SK-N-SH (cell line): ENCODE results near the gene NUAK2. TPM values are rescaled to one million over a fixed set of nuclear protein-coding genes. Genes with fewer than 3 reads are reported as not detected.

Experiments used
- CTCF ChIA-PET: fragments of 300-600, 350-600 bp; formaldehyde crosslinking; extraction: SDS; loops from one replicate; lab custom pipeline; 2021; lab: Yijun Ruan, JAX
- POLR2A ChIA-PET: fragments of 350-600 bp; sonication (Branson Sonifier 250); formaldehyde crosslinking; extraction: SDS; loops from one replicate; lab custom pipeline; 2020; ENCODE audit warnings: antibody characterized with exemption, inconsistent platforms; lab: Yijun Ruan, JAX
- DNase-seq: peaks from one replicate; pipeline ENCODE4 v3.0.0; 2012
- H2AFZ ChIP-seq: fragments of 200-600 bp; sonication (generic); 2 replicates; pipeline ENCODE4 v1.8.1; 2016; ENCODE audit warnings: antibody characterized with exemption, mild to moderate bottlenecking, low read depth
- H3F3A ChIP-seq: fragments of 200-600 bp; sonication (generic); replicated peaks from 2 replicates; pipeline ENCODE3; 2016; ENCODE audit warnings: antibody characterized with exemption, mild to moderate bottlenecking; ENCODE audit not compliant: insufficient read depth
- H3K27ac ChIP-seq, 2 experiments: fragments of 200-500 bp in 1 of 2; fragments of 200-600 bp in 1 of 2; sonication (Bioruptor generic) in 1 of 2; sonication (generic), shearing (Covaris generic) in 1 of 2; 2 replicates each; pipeline versions ENCODE4 v1.5.1 to v1.6.1; 2014 to 2016; ENCODE audit warnings: low read depth in 2 of 2, inconsistent platforms in 1 of 2, low read length in 1 of 2, mild to moderate bottlenecking in 1 of 2, mixed read lengths in 1 of 2
- H3K27me3 ChIP-seq: fragments of 200-600 bp; sonication (generic), shearing (Covaris generic); 2 replicates; pipeline ENCODE4 v1.6.1; 2016; ENCODE audit warnings: mixed run types; ENCODE audit not compliant: insufficient read depth
- H3K36me3 ChIP-seq, 2 experiments: fragments of 200-500 bp in 1 of 2; fragments of 200-600 bp in 1 of 2; sonication (Bioruptor generic) in 1 of 2; sonication (generic) in 1 of 2; replicated peaks in 1 of 2; 2 replicates each; pipeline versions ENCODE3 to v1.5.1; 2014 to 2016; ENCODE audit warnings: low read length in 1 of 2, mild to moderate bottlenecking in 1 of 2; ENCODE audit not compliant: insufficient read depth in 2 of 2, control insufficient read depth in 1 of 2
- H3K4me1 ChIP-seq, 2 experiments: fragments of 200-500 bp in 1 of 2; fragments of 200-600 bp in 1 of 2; sonication (Bioruptor generic) in 1 of 2; sonication (generic), shearing (Covaris generic) in 1 of 2; 2 replicates each; pipeline versions ENCODE4 v1.5.1 to v1.6.1; 2014 to 2016; ENCODE audit warnings: low read depth in 1 of 2, low read length in 1 of 2, mixed run types in 1 of 2; ENCODE audit not compliant: insufficient read depth in 2 of 2, control insufficient read depth in 1 of 2
- H3K4me2 ChIP-seq: fragments of 200-600 bp; sonication (generic), shearing (Covaris generic); 2 replicates; pipeline ENCODE4 v1.6.1; 2017; ENCODE audit warnings: mixed run types
- H3K4me3 ChIP-seq, 2 experiments: fragments of 200-500 bp in 1 of 2; fragments of 200-600 bp in 1 of 2; sonication (Bioruptor generic) in 1 of 2; sonication (generic), shearing (Covaris generic) in 1 of 2; 2 replicates each; pipeline versions ENCODE4 v1.5.1 to v1.8.1; 2014 to 2016; ENCODE audit warnings: low read depth in 2 of 2, inconsistent platforms in 1 of 2, low read length in 1 of 2, mild to moderate bottlenecking in 1 of 2, mixed read lengths in 1 of 2, moderate library complexity in 1 of 2
- H3K79me2 ChIP-seq: fragments of 200-600 bp; sonication (generic); 2 replicates; pipeline ENCODE4 v1.8.1; 2017; ENCODE audit warnings: mild to moderate bottlenecking; ENCODE audit not compliant: insufficient read depth
- H3K9ac ChIP-seq: fragments of 200-600 bp; sonication (generic); 2 replicates; pipeline ENCODE4 v1.6.1; 2017; ENCODE audit warnings: mixed run types
- H3K9me2 ChIP-seq: fragments of 200-600 bp; sonication (generic); 2 replicates; pipeline ENCODE4 v1.6.1; 2017; ENCODE audit warnings: mixed run types
- H3K9me3 ChIP-seq: fragments of 200-600 bp; sonication (generic); 2 replicates; pipeline ENCODE4 v1.6.1; 2017; ENCODE audit warnings: mixed run types, mild to moderate bottlenecking, moderate library complexity
- H4K20me1 ChIP-seq: fragments of 200-600 bp; sonication (generic); 2 replicates; pipeline ENCODE4 v1.6.1; 2017; ENCODE audit warnings: mild to moderate bottlenecking, mixed run types; ENCODE audit not compliant: insufficient read depth
- EP300 ChIP-seq, 2 experiments: IDR thresholded peaks; 2 replicates each; pipeline versions ENCODE4 v1.4.0 to v1.6.1; 2012; ENCODE audit warnings: borderline replicate concordance in 1 of 2, low read depth in 1 of 2, low read length in 1 of 2
- FOXJ3 ChIP-seq: sonication (generic); formaldehyde crosslinking; IDR thresholded peaks from 2 replicates; pipeline ENCODE4 v1.5.1; 2020; ENCODE audit warnings: mild to moderate bottlenecking, missing genetic modification reagents
- GABPA ChIP-seq: IDR thresholded peaks from 2 replicates; pipeline ENCODE4 v1.4.0; 2012; ENCODE audit warnings: low read depth, mild to moderate bottlenecking
- JUND ChIP-seq: IDR thresholded peaks from 2 replicates; pipeline ENCODE4 v1.4.0; 2012
- MAX ChIP-seq: IDR thresholded peaks from 2 replicates; pipeline ENCODE4 v1.4.0; 2012; ENCODE audit warnings: low read depth
- MXI1 ChIP-seq: IDR thresholded peaks from 2 replicates; pipeline ENCODE4 v1.6.1; 2012; ENCODE audit warnings: mild to moderate bottlenecking, low read depth, low read length, improper control_type of control experiment
- RAD21 ChIP-seq: IDR thresholded peaks from 2 replicates; pipeline ENCODE4 v1.6.1; 2012; ENCODE audit warnings: mild to moderate bottlenecking, low read length
- TEAD4 ChIP-seq: IDR thresholded peaks from 2 replicates; pipeline ENCODE4 v1.4.0; 2012; ENCODE audit warnings: mild to moderate bottlenecking, borderline replicate concordance; ENCODE audit not compliant: insufficient read depth
- YY1 ChIP-seq: IDR thresholded peaks from 2 replicates; pipeline ENCODE4 v1.4.0; 2012; ENCODE audit warnings: low read depth, mild to moderate bottlenecking
- ZBTB33 ChIP-seq: IDR thresholded peaks from 2 replicates; pipeline ENCODE4 v1.4.0; 2012; ENCODE audit warnings: low read depth, borderline replicate concordance
- WGBS: methylation state at CpG from one replicate; pipeline ENCODE4 v1.1.6; 2017; ENCODE audit warnings: low lambda C conversion rate; 5-methylcytosine and 5-hydroxymethylcytosine counted together
- polyA plus RNA-seq, 3 experiments: library from polyadenylated mRNA; depleted of rRNA; stranded (reverse); fragments of >200 nt; gene quantifications; 2 replicates each; pipeline ENCODE4 v1.2.3, GENCODE V29; 2012
- TF ChIP-seq, protein P1 (sequence below): IDR thresholded peaks from 2 replicates; pipeline ENCODE4 v1.6.1; 2012; ENCODE audit warnings: mild to moderate bottlenecking, low read depth, low read length, moderate library complexity
- TF ChIP-seq, protein P2 (sequence below): fragments of 200-600 bp; sonication (generic); IDR thresholded peaks from 2 replicates; pipeline ENCODE4 v1.6.1; 2017; ENCODE audit warnings: antibody characterized with exemption, mild to moderate bottlenecking, moderate library complexity
- TF ChIP-seq, protein P3 (sequence below): fragments of 150-350 bp; IDR thresholded peaks from 2 replicates; pipeline ENCODE4 v1.6.1; 2016; ENCODE audit warnings: mild to moderate bottlenecking, low read depth, low read length

NUAK2 gene
- polyA plus RNA-seq, 1 of the 3 experiments (the other 2 are of a cell fraction) = 11.1 TPM

DNA sequence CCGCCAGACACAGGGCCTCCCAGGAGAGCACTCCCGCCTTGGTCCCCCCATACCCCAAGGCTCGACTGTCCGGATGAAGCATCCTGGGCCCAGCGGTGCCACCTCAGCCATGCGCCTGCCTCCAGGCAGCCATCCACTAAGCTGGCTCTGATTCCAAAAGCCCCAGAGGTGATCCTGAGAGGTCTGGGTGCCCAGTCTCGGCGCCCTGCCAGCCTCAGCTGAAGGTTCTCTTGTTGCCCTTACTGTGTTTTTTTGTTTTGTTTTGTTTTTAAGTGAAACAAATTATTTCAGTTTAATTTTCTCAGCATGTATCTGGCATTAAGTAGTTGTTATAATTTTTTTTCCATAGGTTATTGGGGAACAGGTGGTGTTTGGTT, 44.9 kb downstream of the NUAK2 start:
- Histone ChIP-seq H3K9ac (no peak overlapping the region), H3K36me3 (no peaks in the 10 kb centered on the region), H4K20me1 (no peaks in the 10 kb centered on the region), H3K9me3 (no peaks in the 10 kb centered on the region), H3K27me3 (no peaks in the 10 kb centered on the region)
- DNase-seq = no peak
- CTCF ChIA-PET = interaction anchor here (0.8 to 38.3 kb wide), 7 partner anchors 11 to 215 kb away, joined by 3 to 1368 read pairs (median 6); partner anchors contain the start of gene NUAK2
- TF ChIP-seq FOXJ3 (CRISPR knock-in tag) (no peak), JUND (no peak), RAD21 (no peak), TEAD4 (no peak), MAX (no peak), GABPA (no peak), EP300 (IDR thresholded peaks at IDR 0.05; ENCODE audit: borderline replicate concordance in 1 of 2, low read depth in 1 of 2, low read length in 1 of 2) (no peak), MXI1 (no peak), YY1 (no peak), ZBTB33 (no peak)
- TF ChIP-seq, protein P1, sequence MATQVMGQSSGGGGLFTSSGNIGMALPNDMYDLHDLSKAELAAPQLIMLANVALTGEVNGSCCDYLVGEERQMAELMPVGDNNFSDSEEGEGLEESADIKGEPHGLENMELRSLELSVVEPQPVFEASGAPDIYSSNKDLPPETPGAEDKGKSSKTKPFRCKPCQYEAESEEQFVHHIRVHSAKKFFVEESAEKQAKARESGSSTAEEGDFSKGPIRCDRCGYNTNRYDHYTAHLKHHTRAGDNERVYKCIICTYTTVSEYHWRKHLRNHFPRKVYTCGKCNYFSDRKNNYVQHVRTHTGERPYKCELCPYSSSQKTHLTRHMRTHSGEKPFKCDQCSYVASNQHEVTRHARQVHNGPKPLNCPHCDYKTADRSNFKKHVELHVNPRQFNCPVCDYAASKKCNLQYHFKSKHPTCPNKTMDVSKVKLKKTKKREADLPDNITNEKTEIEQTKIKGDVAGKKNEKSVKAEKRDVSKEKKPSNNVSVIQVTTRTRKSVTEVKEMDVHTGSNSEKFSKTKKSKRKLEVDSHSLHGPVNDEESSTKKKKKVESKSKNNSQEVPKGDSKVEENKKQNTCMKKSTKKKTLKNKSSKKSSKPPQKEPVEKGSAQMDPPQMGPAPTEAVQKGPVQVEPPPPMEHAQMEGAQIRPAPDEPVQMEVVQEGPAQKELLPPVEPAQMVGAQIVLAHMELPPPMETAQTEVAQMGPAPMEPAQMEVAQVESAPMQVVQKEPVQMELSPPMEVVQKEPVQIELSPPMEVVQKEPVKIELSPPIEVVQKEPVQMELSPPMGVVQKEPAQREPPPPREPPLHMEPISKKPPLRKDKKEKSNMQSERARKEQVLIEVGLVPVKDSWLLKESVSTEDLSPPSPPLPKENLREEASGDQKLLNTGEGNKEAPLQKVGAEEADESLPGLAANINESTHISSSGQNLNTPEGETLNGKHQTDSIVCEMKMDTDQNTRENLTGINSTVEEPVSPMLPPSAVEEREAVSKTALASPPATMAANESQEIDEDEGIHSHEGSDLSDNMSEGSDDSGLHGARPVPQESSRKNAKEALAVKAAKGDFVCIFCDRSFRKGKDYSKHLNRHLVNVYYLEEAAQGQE = no peak
- TF ChIP-seq, protein P2, sequence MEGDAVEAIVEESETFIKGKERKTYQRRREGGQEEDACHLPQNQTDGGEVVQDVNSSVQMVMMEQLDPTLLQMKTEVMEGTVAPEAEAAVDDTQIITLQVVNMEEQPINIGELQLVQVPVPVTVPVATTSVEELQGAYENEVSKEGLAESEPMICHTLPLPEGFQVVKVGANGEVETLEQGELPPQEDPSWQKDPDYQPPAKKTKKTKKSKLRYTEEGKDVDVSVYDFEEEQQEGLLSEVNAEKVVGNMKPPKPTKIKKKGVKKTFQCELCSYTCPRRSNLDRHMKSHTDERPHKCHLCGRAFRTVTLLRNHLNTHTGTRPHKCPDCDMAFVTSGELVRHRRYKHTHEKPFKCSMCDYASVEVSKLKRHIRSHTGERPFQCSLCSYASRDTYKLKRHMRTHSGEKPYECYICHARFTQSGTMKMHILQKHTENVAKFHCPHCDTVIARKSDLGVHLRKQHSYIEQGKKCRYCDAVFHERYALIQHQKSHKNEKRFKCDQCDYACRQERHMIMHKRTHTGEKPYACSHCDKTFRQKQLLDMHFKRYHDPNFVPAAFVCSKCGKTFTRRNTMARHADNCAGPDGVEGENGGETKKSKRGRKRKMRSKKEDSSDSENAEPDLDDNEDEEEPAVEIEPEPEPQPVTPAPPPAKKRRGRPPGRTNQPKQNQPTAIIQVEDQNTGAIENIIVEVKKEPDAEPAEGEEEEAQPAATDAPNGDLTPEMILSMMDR = no peak
- TF ChIP-seq, protein P3, sequence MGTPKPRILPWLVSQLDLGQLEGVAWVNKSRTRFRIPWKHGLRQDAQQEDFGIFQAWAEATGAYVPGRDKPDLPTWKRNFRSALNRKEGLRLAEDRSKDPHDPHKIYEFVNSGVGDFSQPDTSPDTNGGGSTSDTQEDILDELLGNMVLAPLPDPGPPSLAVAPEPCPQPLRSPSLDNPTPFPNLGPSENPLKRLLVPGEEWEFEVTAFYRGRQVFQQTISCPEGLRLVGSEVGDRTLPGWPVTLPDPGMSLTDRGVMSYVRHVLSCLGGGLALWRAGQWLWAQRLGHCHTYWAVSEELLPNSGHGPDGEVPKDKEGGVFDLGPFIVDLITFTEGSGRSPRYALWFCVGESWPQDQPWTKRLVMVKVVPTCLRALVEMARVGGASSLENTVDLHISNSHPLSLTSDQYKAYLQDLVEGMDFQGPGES = no peak
- TF ChIP-seq, all 33 proteins: peak for 0
- Histone ChIP-seq H3F3A (no peaks in the 10 kb centered on the region), H2AFZ (no peak overlapping the region), H3K27ac (no peak overlapping the region), H3K9me2 (no peaks in the 10 kb centered on the region), H3K4me1 (peaks cover 0 to 3% of the 10 kb centered on the region in 2 experiments; a peak in 2 of 4 replicates), H3K4me3 (no peak overlapping the region), H3K4me2 (no peak overlapping the region), H3K79me2 (no peaks in the 10 kb centered on the region)
- 94% methylated on average over 2 of the region's 8 CpGs for WGBS
- POLR2A ChIA-PET = no interaction called here
